ENCODE results near the gene NTRK2.

Gene NTRK2

DNA sequence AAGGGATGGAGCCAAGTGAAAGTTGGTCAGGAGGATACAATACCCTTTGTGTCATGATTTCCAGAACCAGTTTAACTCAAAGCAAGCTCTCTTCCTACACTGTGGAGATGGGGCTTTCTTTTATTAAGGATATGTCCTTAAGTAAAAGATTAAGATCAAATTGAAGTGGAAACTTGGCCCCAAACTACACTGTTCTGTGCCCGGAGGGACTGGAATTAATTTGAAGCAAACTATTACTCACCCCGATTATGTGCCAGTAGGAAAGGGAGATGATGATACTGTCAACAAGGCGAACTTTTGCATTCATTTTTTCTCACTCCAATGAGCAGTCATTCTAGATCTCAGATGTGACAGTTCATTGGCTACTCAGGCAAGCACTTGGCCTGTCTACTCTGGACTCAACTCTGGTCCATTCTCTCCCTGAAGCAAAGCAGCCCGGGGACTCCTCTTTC lies 186.7 kb downstream of the NTRK2 start:
- Histone ChIP-seq H3K27me3 (ENCODE audit: control insufficient read depth, low read length) (no peaks in the 10 kb centered on the region), H3F3A (ENCODE audit: control insufficient read depth, insufficient read depth) (no peaks in the 10 kb centered on the region), H3K4me1 (ENCODE audit: control insufficient read depth, low read length) (no peaks in the 10 kb centered on the region), H3K36me3 (ENCODE audit: control insufficient read depth, low read length) (no peaks in the 10 kb centered on the region), H3K4me3 (ENCODE audit: low read length) (no peak overlapping the region), H3K79me2 (ENCODE audit: control insufficient read depth, low read length) (no peaks in the 10 kb centered on the region), H4K20me1 (ENCODE audit: control insufficient read depth, insufficient read depth, low read depth, low read length) (no peaks in the 10 kb centered on the region), H3K9me3 (ENCODE audit: control insufficient read depth, insufficient read depth, low read length) (no peaks in the 10 kb centered on the region), H3K27ac (ENCODE audit: low read depth, low read length) (no peak overlapping the region), H3K9me2 (replicated peaks; ENCODE audit: control insufficient read depth, low read length) (no peaks in the 10 kb centered on the region), H3K4me2 (ENCODE audit: low read length) (no peak overlapping the region)
- TF ChIP-seq EZH2phosphoT487 (IDR thresholded peaks at IDR 0.05; ENCODE audit: borderline replicate concordance, low read length): no peak

DNA sequence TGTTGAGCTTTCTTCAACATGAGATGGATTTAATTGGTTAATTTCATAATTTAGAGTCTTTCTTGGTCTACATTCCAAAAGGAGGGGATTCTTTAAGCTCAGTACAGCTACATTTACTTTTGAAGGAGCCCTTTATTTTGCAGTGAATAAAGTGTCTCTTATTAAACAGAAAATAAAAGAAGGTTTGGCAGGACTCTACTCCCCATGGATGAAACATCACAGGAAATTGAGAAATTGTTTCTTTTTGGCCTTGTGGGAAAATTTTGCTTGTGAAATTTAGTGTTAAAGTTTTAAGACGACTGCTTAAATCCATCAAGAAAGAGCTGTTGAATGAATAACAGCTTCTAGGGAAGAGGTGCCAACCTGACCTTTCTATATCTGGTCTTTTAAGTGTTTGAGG lies 187.7 kb downstream of the NTRK2 start:
- Histone ChIP-seq H4K20me1 (ENCODE audit: control insufficient read depth, insufficient read depth, low read depth, low read length) (no peaks in the 10 kb centered on the region), H3K4me3 (ENCODE audit: low read length) (no peak overlapping the region), H3F3A (ENCODE audit: control insufficient read depth, insufficient read depth) (no peaks in the 10 kb centered on the region), H3K4me2 (ENCODE audit: low read length) (no peak overlapping the region), H3K9me3 (ENCODE audit: control insufficient read depth, insufficient read depth, low read length) (no peaks in the 10 kb centered on the region), H3K27me3 (ENCODE audit: control insufficient read depth, low read length) (no peaks in the 10 kb centered on the region), H3K79me2 (ENCODE audit: control insufficient read depth, low read length) (no peaks in the 10 kb centered on the region), H3K27ac (ENCODE audit: low read depth, low read length) (no peak overlapping the region), H3K9me2 (replicated peaks; ENCODE audit: control insufficient read depth, low read length) (no peaks in the 10 kb centered on the region), H3K36me3 (ENCODE audit: control insufficient read depth, low read length) (no peaks in the 10 kb centered on the region), H3K4me1 (ENCODE audit: control insufficient read depth, low read length) (no peaks in the 10 kb centered on the region)
- TF ChIP-seq EZH2phosphoT487 (IDR thresholded peaks at IDR 0.05; ENCODE audit: borderline replicate concordance, low read length): no peak
- TF ChIP-seq, protein P1, sequence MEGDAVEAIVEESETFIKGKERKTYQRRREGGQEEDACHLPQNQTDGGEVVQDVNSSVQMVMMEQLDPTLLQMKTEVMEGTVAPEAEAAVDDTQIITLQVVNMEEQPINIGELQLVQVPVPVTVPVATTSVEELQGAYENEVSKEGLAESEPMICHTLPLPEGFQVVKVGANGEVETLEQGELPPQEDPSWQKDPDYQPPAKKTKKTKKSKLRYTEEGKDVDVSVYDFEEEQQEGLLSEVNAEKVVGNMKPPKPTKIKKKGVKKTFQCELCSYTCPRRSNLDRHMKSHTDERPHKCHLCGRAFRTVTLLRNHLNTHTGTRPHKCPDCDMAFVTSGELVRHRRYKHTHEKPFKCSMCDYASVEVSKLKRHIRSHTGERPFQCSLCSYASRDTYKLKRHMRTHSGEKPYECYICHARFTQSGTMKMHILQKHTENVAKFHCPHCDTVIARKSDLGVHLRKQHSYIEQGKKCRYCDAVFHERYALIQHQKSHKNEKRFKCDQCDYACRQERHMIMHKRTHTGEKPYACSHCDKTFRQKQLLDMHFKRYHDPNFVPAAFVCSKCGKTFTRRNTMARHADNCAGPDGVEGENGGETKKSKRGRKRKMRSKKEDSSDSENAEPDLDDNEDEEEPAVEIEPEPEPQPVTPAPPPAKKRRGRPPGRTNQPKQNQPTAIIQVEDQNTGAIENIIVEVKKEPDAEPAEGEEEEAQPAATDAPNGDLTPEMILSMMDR (IDR thresholded peaks at IDR 0.05; ENCODE audit: low read depth, low read length, poor library complexity, severe bottlenecking): no peak

DNA sequence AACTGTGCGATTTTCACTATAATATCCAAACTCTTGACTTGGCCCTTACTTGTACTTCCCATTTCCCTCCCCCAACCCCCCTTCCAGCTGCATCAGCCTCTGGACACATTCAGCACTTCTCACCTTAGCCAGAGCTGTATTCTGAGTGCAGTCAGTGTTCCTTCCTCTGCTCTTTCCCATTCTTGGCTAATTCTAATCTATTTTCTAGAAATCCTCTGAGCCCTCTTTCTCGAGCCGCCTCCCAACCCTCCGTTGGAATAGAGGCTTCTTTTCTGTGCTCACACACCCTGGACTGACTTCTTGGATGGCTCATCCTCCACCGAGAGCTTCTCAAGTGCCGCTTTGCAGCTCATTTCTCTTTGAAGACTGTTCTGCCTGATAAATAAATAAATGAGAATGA lies 188.8 kb downstream of the NTRK2 start:
- Histone ChIP-seq H3K9me3 (ENCODE audit: control insufficient read depth, insufficient read depth, low read length) (no peaks in the 10 kb centered on the region), H3K79me2 (ENCODE audit: control insufficient read depth, low read length) (no peaks in the 10 kb centered on the region), H4K20me1 (ENCODE audit: control insufficient read depth, insufficient read depth, low read depth, low read length) (no peaks in the 10 kb centered on the region), H3K4me1 (ENCODE audit: control insufficient read depth, low read length) (no peaks in the 10 kb centered on the region), H3F3A (ENCODE audit: control insufficient read depth, insufficient read depth) (no peaks in the 10 kb centered on the region), H3K27ac (ENCODE audit: low read depth, low read length) (no peak overlapping the region), H3K4me2 (ENCODE audit: low read length) (no peak overlapping the region), H3K4me3 (ENCODE audit: low read length) (no peak overlapping the region), H3K9me2 (replicated peaks; ENCODE audit: control insufficient read depth, low read length) (no peaks in the 10 kb centered on the region), H3K36me3 (ENCODE audit: control insufficient read depth, low read length) (no peaks in the 10 kb centered on the region), H3K27me3 (ENCODE audit: control insufficient read depth, low read length) (no peaks in the 10 kb centered on the region)
- TF ChIP-seq, protein P1 (IDR thresholded peaks at IDR 0.05; ENCODE audit: low read depth, low read length, poor library complexity, severe bottlenecking): no peak

DNA sequence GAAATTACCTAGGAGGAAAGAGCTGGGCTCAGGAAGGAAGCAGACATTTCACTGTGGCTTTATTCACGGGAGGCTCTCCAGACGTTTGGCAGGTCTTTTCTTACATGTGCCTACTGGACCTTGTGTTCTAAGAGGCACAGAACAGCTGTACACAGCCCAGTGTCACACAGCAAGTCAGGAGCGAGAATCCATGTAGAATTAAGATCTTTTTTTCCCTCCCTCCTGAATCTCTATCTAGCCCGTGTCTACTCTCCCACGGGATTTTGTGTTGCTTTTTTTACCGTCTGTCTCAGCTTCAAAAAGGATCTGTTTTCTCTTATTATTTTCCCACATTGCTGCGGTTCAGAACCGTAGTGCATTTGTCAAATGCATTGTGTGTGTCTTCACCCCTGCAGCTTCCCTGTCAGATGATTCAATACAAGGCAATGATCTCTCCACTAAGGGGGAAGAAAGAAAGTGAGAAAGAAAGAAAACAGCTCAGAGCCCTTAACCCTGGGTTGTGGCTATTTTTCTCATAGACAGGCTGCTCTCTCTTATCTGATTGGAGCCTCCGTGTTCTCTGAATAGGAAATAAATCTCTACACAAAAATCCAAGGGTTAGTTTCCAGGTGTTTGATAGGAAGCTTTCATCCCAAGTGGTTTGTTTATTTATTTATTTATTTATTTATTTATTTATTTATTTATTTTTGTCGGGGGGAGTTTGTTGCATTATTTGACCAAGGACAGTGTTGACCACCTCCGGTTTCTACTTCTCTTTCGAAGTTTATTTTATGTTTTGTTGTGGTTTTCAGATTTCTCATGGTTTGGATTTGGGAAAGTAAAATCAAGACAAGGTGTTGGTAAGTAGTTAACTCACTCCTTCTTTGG lies 191.0 kb downstream of the NTRK2 start:
- H4K20me1 ChIP-seq (ENCODE audit: control insufficient read depth, insufficient read depth, low read depth, low read length): no peaks in the 10 kb centered on the region
- TF ChIP-seq, protein P1 (IDR thresholded peaks at IDR 0.05; ENCODE audit: low read depth, low read length, poor library complexity, severe bottlenecking): no peak
- TF ChIP-seq EZH2phosphoT487 (IDR thresholded peaks at IDR 0.05; ENCODE audit: borderline replicate concordance, low read length): no peak
- H3K27ac ChIP-seq (ENCODE audit: low read depth, low read length): no peak overlapping the region
- H3K36me3 ChIP-seq (ENCODE audit: control insufficient read depth, low read length): no peaks in the 10 kb centered on the region
- H3K79me2 ChIP-seq (ENCODE audit: control insufficient read depth, low read length): no peaks in the 10 kb centered on the region
- no peaks in the 10 kb centered on the region for H3F3A ChIP-seq (ENCODE audit: control insufficient read depth, insufficient read depth)
- no peaks in the 10 kb centered on the region for H3K4me1 ChIP-seq (ENCODE audit: control insufficient read depth, low read length)
- H3K27me3 ChIP-seq (ENCODE audit: control insufficient read depth, low read length): no peaks in the 10 kb centered on the region
- no peaks in the 10 kb centered on the region for H3K9me3 ChIP-seq (ENCODE audit: control insufficient read depth, insufficient read depth, low read length)
- H3K4me3 ChIP-seq (ENCODE audit: low read length): no peak overlapping the region
- no peaks in the 10 kb centered on the region for H3K9me2 ChIP-seq (replicated peaks; ENCODE audit: control insufficient read depth, low read length)
- H3K4me2 ChIP-seq (ENCODE audit: low read length): no peak overlapping the region
